NCI-H2171 treated with DMSO at 0.1 percent for 48 hours (cell line): ENCODE measurements around the gene CWF19L2.

ENCODE experiments used
- DNase-seq: peaks from one replicate; lab custom pipeline; 2025; lab: John Stamatoyannopoulos, UW

CWF19L2 gene

GRCh38 chr11:107301878-107302277 lies 155.7 kb downstream of the CWF19L2 start:
- no peak for DNase-seq

GRCh38 chr11:107293677-107294344 lies 163.8 kb downstream of the CWF19L2 start:
- DNase-seq: peak; percentile 30

GRCh38 chr11:107282195-107282594 lies 175.4 kb downstream of the CWF19L2 start:
- no peak for DNase-seq
